Right lobe of liver (tissue), 4 donors: Measurements from ENCODE around the gene ACACA.

Source experiments
- POLR2A ChIP-seq: fragments of 450-650 bp; IDR thresholded peaks from one replicate; pipeline ENCODE4 v1.6.1; 2017; ENCODE audit warnings: antibody characterized with exemption, mild to moderate bottlenecking
- TF ChIP-seq, protein P1 (sequence below), 4 donors: fragments of 200-600 bp in 3 of 4; fragments of 450-650 bp in 1 of 4; IDR thresholded peaks; one replicate each; pipeline versions ENCODE4 v1.5.1 to v1.8.0; 2016 to 2022; ENCODE audit warnings: antibody characterized with exemption in 4 of 4, mild to moderate bottlenecking in 2 of 4
- donor health status: DM: no; HTN: no; CAD: no.
- donor health status: DM: no; HTN: no; CAD: no.
- donor health status: DM: no; HTN: yes; CAD: no.

DNA sequence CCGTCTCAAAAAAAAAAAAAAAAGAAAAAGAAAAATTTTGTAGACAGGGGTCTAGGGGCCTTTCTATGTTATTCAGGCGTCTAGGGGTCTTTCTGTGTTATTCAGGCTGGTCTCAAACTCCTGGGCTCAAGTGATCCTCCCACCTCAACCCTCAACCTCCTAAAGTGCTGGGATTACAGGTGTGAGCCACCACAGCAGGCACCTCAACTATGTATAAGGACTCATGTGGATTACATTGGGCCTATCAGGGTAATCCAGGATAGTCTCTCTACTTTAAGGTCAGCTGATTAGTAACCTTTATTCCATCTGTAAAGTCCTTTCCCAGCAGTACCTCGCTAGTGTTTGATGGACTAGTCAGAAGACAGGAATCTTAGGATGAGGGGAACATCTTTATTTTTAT is 22.4 kb upstream of the ACACA start:
- TF ChIP-seq, protein P1, sequence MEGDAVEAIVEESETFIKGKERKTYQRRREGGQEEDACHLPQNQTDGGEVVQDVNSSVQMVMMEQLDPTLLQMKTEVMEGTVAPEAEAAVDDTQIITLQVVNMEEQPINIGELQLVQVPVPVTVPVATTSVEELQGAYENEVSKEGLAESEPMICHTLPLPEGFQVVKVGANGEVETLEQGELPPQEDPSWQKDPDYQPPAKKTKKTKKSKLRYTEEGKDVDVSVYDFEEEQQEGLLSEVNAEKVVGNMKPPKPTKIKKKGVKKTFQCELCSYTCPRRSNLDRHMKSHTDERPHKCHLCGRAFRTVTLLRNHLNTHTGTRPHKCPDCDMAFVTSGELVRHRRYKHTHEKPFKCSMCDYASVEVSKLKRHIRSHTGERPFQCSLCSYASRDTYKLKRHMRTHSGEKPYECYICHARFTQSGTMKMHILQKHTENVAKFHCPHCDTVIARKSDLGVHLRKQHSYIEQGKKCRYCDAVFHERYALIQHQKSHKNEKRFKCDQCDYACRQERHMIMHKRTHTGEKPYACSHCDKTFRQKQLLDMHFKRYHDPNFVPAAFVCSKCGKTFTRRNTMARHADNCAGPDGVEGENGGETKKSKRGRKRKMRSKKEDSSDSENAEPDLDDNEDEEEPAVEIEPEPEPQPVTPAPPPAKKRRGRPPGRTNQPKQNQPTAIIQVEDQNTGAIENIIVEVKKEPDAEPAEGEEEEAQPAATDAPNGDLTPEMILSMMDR (IDR thresholded peaks at IDR 0.05) = no peak
- no peak for TF ChIP-seq POLR2A
